DMS114 treated with DMSO at 0.1 percent for 48 hours (cell line): ENCODE measurements around the gene AOPEP.

Experiments used
- DNase-seq: peaks from one replicate; lab custom pipeline; 2025; ENCODE audit not compliant: unreplicated experiment; lab: John Stamatoyannopoulos, UW

The AOPEP gene

GRCh38 chr9:94713436-94714215 lies 12.9 kb upstream of the AOPEP start:
- DNase-seq: no peak

GRCh38 chr9:94714494-94714893 lies 12.0 kb upstream of the AOPEP start:
- no peak for DNase-seq

- DNase-seq: no peak
Observed at GRCh38 chr9:94717761-94718160, 8.7 kb upstream of the AOPEP start.

GRCh38 chr9:94718936-94719335 lies 7.6 kb upstream of the AOPEP start:
- no peak for DNase-seq

- no peak for DNase-seq
Observed at GRCh38 chr9:94719878-94720277, 6.6 kb upstream of the AOPEP start.

GRCh38 chr9:94720846-94721549 lies 5.5 kb upstream of the AOPEP start:
- no peak for DNase-seq

GRCh38 chr9:94721754-94722153 lies 4.7 kb upstream of the AOPEP start:
- DNase-seq: no peak

- DNase-seq: no peak
Observed at GRCh38 chr9:94725293-94725692, 1.2 kb upstream of the AOPEP start.

- DNase-seq: no peak
Observed at GRCh38 chr9:94728719-94729118, 2.2 kb downstream of the AOPEP start.

- no peak for DNase-seq
Observed at GRCh38 chr9:94729199-94729598, 2.7 kb downstream of the AOPEP start.

- no peak for DNase-seq
Observed at GRCh38 chr9:94734054-94734754, 7.7 kb downstream of the AOPEP start.

GRCh38 chr9:94736759-94737158 lies 10.3 kb downstream of the AOPEP start:
- no peak for DNase-seq

GRCh38 chr9:94740145-94740840 lies 13.8 kb downstream of the AOPEP start:
- DNase-seq: no peak

- DNase-seq: no peak
Observed at GRCh38 chr9:94741866-94742265, 15.4 kb downstream of the AOPEP start.

GRCh38 chr9:94743035-94743954 lies 16.8 kb downstream of the AOPEP start:
- no peak for DNase-seq

- DNase-seq: no peak
Observed at GRCh38 chr9:94745806-94746540, 19.5 kb downstream of the AOPEP start.

GRCh38 chr9:94746541-94747370 lies 20.3 kb downstream of the AOPEP start:
- no peak for DNase-seq

- DNase-seq: no peak
Observed at GRCh38 chr9:94754976-94755475, 28.5 kb downstream of the AOPEP start.

- no peak for DNase-seq
Observed at GRCh38 chr9:94757158-94757557, 30.7 kb downstream of the AOPEP start.
